NCI-H69 (cell line): ENCODE data around the gene FBXW10.
A peak's percentile ranks its signal among the peaks of the same experiment; 100 is the strongest.
"Not testable (repeated sequence)": the region's sequence is repeated elsewhere in the genome, so short reads cannot be mapped to it uniquely, and the experiment has no call there.

Experiments used
- DNase-seq: peaks from one replicate; lab custom pipeline; 2025; lab: John Stamatoyannopoulos, UW

FBXW10 gene

DNA sequence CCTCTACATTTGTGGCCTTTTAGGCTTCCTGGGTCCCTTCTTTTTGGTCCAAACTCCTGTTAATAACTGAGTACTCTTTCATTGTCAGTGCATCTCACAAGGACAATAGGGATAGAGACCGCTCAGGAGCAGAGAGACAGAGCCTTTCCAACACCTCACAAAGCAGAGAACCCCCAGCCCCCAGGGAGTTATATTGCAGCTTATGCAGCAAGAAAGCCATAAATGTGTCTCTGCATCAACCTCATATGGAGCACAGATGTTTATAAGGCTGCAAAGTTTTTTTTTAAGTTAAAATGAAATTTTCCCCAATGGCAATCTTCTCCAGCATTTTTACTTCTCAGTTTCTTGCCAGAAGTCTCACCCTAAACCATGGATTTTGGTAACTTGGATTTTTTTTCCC, 6.4 kb downstream of the FBXW10 start:
- not testable (repeated sequence) for DNase-seq

DNA sequence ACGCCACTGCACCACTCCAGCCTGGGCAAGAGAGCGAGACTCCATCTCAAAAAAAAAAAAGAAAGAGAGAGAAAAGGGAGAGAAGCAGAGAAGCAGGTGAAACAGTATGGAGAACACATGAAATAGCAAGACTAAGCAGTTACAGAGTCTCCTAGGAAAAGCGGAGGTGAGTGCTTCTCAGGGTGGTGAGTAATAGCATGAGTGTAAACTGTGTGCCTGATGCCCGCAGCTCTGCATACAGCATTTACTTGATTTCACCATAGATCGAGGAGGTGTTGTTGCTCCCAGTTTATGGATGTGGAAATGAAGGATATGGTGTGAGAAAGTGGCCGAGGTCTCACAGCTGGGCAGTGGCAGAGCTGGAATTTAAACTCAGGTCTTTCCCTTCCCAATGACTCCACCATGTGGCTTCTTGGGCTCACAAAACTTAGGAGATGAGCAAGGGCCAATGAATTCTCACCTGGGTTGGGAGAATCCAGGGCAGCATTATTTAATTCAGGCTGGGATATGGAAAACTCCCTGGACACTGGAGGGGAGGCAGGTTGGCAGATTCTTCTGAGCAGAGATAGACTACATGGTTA, 10.1 kb downstream of the FBXW10 start:
- DNase-seq, result not testable (repeated sequence)

DNA sequence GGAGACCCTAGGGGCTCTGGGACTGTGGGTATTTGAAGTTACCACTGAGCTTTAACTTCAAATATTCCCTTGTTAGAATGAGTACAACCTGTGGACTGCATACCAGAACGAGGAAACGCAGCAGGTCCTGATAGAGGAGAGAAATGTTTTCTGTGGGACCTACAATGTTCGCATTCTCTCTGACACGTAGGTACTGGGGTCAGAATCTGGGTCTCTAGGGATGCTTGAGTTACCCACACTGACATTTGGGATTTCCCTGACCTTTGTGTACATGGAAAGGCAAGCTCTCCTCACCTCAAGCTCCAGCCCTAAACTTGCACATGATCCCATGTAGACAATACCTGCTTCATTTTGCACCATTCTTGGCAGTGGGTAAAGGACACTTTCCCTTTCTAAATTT, 12.1 kb downstream of the FBXW10 start:
- DNase-seq, result not testable (repeated sequence)

GRCh38 chr17:18757368-18758044, 13.7 kb downstream of the FBXW10 start:
- DNase-seq, result not testable (repeated sequence)

DNA sequence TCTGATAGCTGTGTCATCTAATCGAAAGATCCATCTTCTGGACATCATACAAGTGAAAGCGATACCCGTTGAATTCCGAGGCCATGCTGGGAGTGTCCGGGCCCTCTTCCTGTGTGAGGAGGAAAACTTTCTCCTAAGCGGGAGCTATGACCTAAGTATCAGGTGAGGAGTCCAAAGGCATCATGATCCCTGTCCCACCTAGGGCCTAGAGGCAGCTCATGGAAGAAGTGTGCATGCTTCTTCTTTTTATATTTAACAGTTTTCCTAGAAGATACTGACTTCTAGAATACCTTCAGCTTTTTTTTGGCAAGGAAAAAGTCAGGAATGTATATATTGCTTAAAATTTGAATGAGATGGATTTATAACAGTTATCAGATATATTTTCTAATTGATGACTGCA, 14.5 kb downstream of the FBXW10 start:
- DNase-seq, result not testable (repeated sequence)

- DNase-seq, result not testable (repeated sequence)
Observed at GRCh38 chr17:18760221-18760620, 16.4 kb downstream of the FBXW10 start.

DNA sequence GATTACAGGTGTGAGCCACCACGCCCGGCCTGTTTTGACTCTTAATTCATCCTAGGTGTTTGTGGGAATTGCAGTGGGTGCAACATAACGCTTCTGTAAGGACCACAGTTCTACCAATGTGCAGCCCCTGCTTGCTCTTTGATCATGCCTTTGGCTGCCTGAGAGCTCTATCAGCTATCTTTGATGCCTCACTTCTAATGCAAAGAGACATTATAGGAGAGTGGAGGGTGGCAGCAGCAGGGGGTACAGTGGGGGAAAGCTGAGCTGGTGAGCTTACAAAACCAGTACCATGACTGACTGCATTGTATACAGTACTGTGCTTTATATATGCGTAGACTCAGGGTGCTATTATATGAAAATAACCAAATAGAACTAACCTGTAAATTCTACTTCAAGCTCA, 26.7 kb downstream of the FBXW10 start:
- DNase-seq, result not testable (repeated sequence)

GRCh38 chr17:18771066-18771465, 27.2 kb downstream of the FBXW10 start:
- not testable (repeated sequence) for DNase-seq

DNA sequence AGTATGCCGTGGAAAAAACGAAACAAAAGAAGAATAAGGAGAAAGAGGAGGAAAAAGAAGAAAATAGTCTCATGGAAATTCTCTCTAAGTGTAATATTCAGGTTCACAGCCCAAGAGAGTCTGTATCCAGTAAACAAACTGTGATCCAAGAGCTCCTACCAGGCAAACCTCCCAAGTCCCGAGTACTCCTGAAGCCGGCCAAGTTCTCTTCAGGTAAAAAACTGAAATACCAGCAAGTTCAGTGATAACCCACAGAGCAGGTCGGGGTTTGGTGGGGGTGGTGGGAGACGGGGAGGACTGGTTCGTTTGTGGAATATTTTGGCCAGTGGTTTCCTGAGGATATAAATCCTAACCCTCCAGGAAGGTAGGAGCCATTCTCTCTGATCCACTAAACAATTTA, 28.6 kb downstream of the FBXW10 start:
- DNase-seq, result no peak

DNA sequence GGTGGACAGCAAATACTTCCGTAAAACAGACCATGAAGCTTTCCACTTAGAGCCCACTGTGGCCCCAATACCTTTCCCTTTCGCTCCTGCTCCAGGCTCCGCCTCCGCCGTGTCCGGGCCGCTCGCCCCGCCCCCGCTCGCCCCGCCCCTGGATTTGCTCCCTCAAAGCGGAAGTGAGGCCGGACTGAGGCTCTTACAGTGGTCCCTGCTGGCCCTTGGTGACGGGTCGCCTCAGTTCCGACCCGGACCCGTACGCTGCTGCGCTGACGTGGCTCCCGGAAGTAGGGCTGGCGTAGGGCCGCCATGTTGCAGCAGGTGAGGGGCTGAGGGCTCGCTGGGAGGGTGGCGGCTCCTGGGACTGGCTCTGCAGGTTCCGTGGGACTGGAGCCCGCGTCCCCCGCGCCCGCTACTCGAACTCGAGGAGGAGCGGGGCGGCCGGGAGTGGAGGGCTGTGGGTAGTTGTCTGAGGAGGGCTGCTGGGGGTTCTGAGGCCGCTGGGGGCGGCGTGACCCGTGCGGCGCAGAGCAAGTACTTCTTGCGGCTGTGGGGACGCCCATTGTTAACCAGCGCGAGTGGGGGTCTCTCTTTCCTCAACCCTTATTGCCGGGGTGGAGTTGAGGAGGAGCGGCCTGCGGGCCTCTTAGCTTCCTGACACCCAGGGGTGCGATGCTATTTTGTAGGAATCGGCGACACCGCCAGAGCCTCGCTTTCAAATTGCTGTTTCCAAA, 37.3 kb downstream of the FBXW10 start, which contains the start of gene TVP23B:
Gene TVP23B, plus strand, starts transcription at position 193 of the 728 bp plus-strand sequence. Its CDS starts 111 bp downstream, at position 304.
- DNase-seq, result peak; percentile 93

DNA sequence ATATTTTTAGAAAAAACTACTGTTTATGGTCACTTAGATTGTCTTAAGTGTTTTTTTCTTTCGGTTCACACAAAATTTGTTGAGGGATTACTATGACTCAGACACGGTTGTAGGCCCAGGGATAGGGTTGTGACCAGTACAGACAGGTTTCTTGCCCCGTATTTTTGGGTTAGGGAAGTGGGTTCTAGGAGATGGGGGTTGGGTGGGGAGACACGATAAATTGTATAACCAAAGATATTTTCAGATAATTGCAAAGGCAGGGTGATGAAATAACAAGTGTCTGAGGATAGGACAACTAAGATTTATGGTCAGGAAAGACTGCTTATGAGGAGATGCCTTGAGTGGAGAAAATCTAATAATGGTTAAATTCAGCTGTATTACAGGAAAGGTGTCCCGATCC, 38.0 kb downstream of the FBXW10 start:
- not testable (repeated sequence) for DNase-seq

- DNase-seq, result not testable (repeated sequence)
Observed at GRCh38 chr17:18785933-18786332, 42.1 kb downstream of the FBXW10 start.

DNA sequence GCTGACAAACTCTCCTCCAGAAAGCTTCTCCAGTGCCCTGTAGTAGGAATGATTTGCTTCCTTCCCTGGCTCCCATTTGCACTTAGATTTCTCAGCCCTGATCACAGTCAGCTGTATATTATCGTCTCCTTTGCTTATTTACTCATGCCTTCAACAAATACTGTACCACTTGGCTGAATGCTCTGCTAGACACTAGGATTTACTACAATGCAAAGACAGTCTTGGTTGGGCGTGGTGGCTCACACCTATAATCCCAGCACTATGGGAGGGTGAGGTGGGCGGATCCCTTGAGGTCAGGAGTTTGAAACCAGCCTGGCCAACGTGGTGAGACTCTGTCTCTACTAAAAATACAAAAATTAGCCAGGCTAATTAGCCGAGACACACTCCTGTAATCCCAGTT, 43.0 kb downstream of the FBXW10 start:
- not testable (repeated sequence) for DNase-seq

- DNase-seq, result not testable (repeated sequence)
Observed at GRCh38 chr17:18791402-18791801, 47.5 kb downstream of the FBXW10 start.

DNA sequence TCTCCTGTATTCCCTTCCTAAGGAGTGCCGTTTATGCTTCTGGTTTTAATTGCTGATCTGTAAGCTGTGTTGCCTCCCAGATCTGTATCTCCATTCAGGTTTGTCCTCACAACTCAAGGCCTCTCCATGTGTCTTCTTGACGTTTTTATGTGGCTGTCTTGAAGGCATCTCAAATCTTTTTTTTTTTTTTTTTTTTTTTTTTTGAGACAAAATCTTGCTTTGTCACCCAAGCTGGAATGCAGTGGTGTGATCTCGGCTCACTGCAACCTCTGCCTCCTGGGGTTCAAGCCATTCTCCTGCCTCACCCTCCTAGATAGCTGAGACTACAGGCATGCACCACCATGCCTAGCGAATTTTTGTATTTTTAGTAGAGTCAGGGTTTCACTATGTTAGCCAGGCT, 51.0 kb downstream of the FBXW10 start:
- not testable (repeated sequence) for DNase-seq

DNA sequence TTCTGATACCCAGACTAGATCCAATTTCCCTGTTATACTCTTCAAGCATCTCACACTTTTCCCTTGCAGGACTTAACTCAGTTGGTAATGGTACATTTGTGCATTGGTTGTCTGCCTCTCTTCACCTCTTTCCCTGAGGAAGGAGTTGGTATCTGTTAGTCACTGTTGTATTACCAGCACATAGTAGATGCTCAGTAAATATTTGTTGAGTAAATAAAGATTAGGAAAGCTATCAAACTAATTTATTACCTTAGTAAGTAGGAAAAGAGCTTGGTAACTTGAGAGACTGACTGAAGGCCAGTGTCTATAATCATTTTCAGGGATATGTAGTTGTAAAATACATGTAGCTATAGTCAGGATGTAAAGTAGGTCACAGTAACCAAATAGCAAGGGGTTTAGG, 53.0 kb downstream of the FBXW10 start:
- DNase-seq, result not testable (repeated sequence)

DNA sequence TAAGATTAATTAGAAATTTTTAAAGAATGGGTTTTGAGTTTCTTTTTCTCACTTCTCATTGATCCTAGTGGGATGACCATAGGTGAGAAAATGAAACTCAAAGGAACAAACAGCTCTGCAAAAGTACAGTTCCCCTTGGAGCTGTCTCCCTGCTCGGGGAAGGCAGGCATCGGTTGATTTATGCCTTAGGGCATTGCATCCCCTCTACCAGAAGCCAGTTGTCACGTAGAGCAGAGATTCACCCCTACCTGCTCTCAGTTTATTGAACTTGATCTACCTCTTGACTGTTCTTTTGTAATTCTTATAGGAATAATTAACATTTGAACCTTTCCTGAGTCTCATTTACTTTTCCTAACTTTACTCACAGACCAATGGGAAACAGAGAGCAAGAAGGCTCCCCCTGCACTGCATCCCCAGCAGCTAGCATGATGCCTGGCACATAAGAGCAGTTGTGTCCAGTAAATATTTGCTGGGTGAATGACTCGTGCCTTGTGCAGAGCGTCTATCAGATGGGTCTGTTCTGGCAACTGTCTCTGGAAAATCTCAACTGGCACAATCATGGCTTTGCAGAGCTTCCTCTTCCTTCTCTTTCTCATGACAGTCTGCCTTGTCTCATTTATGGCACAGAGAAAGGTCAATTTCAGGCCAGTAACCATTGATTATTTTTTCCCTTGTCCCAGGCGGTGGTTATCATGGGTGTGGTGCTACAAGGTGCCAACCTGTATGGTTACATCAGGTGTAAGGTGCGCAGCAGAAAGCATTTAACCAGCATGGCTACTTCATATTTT, 59.8 kb downstream of the FBXW10 start:
- not testable (repeated sequence) for DNase-seq

GRCh38 chr17:18815924-18816323, 72.1 kb downstream of the FBXW10 start:
- DNase-seq, result not testable (repeated sequence)

DNA sequence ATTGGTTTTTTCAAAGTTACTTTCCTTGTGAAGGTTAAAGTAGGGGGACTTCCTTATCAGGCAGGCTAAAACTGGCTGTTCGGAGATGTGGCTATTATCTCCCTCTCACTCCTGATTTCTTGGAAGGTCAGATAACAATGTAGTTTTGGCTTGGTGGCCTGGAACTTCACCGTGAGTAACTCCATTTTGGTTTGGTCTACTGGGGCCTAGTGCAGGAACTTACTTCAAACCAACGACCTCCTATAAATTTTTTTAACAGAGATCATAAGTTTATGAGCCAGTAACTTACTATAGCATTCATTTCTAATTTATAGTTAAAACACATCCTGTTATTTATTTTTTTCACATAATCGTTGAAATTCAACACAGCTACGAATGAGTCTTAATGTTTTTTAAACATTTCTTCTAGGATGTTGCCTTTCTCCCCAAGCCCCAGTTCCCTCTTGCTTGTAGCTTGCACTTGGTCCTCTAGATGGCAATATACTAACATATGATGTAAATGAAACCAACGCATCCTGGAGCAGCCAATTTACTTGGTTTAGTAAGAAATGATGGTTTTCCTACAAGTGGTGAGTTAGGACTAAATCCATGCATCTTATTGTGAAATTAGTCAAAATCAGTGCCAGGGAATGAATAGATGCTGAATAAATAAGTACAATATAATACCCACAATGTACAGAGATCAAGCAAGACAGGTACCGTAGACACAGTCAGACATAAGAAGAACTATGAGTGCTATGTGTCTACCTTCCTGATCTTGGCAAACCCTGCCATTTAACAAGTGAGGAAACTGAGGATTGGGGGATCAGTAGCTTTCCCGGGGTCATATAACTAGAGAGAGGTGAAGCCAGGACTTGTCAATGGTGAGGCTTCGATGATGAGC, 72.9 kb downstream of the FBXW10 start:
- DNase-seq, result peak; percentile 67

- DNase-seq, result not testable (repeated sequence)
Observed at GRCh38 chr17:18821430-18821829, 77.6 kb downstream of the FBXW10 start.

DNA sequence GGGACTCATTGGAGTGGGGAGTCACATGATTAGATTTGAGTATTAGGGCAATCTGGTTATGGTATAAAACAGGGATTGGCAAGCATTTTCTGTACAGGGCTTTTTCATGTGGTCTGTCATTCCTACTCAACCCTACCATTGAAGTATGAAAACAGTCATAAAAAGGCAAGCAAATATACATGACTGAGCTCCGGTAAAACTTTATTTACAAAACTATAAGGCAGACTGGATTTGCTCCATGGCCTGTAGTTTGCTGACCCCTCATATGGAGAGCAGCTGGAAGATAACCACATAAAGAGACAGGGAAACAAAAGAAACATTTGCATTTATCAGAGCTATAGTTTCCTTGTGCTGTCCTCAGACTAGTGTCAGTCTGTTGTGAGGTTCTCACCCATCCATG, 83.8 kb downstream of the FBXW10 start:
- DNase-seq, result not testable (repeated sequence)
